Anterior cingulate cortex (tissue), 58 donors: Measurements from ENCODE around the gene FBRSL1.

ENCODE experiments used
- DNase-seq, 58 donors: peaks; one replicate each; lab custom pipeline; 2025; lab: John Stamatoyannopoulos, UW

Gene FBRSL1

DNA sequence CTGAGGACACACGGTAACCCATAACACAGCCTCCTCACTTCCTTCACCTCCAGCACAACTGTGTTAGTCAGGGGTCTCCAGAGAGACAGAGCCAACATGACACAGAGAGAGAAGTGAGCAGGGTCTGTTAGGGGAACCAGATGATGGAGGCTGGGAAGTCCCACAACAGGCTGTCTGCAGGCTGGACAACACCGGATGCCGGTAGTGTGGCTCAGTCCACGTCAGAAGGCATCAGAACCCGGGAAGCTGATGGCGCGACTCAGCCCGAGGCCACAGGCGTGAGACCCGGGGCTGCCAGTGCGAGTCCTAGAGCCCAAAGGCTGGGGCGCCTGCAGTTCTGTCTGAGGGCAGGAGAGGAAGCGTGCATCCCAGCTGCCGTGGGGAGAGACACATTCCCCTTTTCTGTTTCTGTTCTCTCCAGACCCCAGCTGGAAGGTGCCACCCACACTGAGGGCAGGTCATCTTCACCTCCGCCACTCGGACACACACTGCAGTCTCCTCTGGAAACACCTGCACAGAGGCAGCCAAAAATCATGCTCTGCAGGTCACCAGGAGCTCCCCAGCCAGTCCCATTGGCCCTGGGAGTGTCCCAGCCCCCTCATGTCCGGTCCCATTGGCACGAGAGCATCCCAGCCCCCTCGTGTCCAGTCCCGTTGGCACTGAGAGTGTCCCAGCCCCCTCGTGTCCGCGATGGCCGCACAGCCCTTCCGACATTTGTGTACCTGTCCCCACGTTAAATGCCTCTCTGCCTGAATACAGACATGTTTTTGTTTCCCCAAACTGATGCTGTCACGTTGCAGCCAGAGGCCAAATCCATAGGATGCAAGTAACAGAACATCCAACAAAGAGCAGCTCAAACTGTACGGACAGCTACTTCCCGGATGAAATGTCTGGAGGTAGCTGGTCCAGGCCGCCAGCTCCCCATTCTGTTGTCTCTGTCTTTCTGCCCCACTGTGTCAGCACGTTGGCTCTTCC lies 7.9 kb upstream of the FBRSL1 start:
- no peak for DNase-seq

DNA sequence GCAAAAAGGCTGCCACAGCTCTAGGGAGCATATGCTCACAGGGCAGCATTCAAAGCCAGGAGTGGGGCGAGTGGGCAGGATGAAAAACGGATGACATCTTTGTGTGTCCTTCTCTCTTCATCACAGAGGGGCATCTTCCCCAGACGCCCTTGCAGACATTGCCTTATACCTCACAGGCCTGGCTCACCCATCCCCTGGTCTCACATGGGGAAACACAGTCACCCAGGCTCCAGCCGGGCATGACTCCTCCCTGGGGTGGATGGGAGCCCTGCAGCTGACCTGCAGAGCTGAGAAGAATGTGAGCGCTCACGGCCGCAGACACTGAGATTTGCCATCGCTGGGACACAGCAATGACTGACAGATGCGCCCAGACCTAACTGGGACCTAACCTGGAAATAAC lies 7.2 kb upstream of the FBRSL1 start:
- no peak for DNase-seq

DNA sequence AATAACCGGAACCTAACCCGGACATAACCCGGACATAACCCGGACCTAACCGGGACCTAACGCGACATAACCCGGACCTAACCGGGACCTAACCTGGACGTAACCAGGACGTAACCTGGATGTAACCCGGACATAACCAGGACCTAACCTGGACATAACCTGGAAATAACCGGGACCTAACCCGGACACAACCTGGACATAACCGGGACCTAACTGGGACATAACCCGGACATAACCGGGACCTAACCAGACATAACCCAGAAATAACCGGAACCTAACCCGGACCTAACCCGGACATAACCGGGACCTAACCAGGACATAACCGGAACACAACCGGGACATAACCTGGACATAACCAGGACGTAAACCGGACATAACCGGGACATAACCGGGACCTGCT lies 6.7 kb upstream of the FBRSL1 start:
- DNase-seq: no peak

DNA sequence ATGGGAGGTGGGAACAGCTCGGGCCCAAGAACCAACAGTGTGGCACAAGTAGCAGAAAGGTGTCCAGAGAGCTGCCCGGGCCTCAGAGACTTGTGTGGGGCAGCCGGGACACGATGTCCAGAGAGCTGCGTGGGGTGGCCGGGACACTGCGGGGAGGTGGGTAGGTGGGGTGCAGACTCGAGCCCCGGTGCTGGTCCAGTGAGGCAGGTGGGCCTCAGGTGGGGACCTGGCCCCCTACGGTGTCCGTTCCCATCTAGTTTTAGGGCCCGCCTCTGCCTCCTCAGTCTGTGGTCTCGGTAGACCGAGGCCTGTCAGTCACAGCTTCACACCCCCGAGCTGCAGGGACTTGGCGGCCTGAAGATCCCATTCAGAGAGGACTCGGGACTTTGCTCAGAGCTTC lies 6.3 kb upstream of the FBRSL1 start:
- no peak for DNase-seq

DNA sequence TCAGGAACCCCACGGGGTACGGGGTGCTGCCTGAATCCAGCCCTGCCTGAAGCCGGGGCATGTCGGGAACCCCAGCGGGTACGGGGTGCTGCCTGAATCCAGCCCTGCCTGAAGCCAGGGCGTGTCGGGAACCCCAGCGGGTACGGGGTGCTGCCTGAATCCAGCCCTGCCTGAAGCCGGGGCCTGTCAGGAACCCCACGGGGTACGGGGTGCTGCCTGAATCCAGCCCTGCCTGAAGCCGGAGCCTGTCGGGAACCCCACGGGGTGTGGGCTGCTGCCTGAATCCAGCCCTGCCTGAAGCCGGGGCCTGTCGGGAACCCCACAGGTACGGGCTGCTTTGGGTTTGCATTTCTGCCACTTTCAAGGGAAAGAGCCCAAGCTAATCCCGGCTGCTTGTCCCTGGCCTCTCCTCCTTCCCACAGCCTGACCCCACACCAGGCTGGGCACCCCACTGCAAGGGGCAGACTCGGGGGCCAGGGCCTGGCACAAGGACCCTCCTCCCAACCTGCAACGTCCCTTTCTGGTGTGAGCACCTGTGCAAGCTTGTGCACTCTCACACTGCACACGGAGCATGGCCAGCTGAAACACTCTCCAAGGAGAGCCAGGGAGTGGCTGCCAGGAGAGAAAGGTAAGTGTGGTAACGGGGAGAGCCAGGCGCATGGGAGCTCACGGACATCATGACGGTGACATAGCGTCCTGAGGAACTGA lies 5.6 kb upstream of the FBRSL1 start:
- no peak for DNase-seq

DNA sequence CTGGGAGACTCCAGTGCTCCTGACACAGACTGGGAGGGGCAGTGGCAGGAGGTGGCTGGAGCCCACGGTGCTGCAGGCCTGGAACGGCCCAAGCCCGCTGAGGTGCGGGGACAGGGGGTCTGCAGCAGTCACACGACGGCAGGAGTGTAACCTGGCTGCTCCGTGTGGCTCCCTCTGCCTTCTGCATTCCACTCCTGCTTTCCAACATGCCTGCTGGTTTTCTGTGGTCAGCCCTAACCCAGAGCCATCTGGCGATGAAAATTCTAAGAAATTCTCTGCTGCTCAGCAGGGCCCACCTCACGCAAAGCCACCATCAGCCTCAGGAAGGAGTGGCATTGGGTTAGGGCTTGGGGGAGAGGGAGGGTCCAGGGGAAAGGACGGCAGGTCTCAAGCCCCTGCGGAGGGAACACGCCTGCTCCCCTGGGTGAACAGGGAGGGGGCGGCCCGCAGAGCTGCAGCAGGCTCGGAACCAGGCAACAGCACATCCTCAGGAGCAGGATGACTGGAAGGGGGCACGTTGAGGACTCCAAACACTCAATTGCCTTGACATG lies 5.0 kb upstream of the FBRSL1 start:
- no peak for DNase-seq

DNA sequence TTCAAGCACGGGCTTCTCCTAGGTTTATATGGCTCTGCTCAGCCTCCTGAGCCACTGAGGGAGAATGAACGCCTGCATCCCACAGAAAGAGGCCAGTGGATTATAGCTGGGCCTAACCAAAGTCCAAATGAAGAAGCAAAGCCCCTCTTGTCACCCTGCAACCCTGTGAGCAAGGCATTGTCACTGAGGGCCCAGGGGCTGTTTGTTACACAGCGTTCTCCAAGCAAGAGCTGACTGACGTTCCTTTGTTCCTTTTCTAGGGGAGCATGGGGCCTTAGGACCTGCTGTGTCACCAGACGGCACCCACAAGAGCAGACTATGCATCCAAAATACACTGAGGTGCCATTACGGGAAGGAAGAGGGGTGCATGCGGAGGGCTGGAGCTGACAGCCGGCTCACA lies 4.3 kb upstream of the FBRSL1 start:
- no peak for DNase-seq

DNA sequence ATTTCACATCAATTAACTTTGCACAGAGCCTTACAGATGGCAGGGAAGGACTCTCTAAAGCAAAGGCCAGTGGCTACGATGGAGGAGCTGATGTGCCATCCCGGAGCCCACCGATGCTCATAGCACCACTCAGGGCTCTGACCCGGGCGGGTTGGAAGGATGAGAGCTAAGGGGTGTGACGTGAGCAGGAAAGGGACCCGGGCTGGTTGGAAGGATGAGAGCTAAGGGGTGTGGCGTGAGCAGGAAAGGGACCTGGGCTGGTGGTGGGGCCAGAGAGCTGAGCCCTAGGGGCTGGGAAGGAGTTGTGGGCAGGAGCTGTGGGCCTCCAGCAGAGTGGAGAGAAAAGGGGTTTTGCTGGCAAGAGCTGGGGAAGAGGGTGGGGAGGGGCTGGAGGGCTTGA lies 3.8 kb upstream of the FBRSL1 start:
- no peak for DNase-seq

DNA sequence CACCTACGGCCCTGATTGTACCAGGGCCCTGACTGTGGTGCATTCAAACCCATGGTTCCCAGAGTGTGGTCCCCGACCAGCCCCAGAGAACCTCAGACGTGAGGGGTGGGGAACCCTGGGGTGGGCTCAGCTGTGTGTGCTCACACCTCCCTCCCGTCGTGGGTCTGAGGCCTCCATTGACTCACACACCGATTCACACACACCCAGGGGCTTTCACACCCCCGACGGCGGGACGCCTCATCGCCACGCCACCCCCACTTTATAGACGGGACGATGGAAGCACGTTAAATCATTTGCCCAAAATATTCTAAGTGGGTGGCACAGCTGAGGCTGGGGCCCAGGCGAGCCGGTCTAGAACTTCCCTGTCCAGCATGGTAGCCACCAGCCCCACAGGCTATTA lies 3.4 kb upstream of the FBRSL1 start:
- no peak for DNase-seq

DNA sequence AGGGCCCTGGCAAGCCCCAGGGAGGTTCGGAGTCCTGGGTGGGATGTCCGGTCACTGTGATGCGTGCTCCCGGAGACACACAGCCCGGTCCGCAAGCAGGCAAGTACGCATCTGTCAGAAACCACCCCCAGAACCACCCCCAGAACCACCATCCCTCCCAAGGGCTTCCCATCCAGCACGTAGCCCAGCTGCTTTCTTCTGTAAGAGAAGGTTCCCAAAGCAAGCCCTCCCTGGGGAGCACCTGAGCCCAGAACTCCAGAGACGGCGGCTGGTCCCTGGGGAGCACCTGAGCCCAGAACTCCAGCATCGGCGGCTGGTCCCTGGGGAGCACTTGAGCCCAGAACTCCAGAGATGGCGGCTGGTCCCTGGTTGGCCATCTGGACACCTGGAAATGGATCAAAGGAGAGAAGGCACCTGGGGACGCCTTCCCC lies 2.6 kb upstream of the FBRSL1 start:
- DNase-seq: no peak

DNA sequence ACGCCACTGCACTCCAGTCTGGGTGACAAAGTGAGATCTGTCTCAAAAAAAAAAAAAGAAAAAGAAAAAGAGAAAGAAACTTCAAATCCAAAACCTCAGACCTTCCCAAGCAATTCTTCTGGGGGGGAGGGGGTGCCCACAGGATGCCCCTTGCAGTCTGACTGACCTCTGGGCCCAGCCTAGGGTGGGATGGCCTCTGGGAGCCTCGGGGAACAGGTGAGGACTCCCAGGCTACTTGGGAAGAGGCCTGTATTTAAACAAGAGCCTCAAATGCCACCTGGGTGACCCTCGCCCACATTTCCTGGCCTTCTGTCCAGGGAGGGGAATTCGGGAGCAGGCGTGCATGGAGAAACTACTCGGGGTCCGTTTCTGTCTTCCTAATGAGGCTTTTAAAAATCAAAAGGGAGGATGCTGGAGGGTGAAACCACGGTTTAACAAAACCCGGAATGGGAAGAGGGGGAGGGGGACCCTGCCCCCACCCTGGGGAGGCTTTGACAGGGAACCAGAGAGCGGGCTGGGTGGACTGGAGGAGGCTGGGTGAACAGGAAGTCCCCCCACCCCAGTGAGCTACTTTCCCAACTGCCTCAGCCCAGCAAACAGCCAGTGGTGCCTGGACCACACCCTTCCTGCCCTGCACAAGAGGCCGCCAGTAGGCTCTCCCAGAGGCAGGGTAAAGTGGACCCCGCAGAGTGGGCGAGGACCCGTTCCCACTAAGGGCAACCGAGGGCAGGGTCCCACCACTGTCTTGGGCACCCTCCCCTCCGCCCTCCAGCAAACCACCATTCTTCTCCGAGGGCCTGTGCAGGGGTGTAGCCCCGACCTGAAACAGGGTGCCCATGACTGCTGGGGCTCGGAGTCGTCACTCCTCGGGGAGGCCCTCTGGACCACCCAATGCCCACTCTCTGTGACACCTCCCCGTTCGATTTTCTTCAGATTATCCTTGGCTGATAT lies 1.5 kb upstream of the FBRSL1 start:
- DNase-seq: no peak

DNA sequence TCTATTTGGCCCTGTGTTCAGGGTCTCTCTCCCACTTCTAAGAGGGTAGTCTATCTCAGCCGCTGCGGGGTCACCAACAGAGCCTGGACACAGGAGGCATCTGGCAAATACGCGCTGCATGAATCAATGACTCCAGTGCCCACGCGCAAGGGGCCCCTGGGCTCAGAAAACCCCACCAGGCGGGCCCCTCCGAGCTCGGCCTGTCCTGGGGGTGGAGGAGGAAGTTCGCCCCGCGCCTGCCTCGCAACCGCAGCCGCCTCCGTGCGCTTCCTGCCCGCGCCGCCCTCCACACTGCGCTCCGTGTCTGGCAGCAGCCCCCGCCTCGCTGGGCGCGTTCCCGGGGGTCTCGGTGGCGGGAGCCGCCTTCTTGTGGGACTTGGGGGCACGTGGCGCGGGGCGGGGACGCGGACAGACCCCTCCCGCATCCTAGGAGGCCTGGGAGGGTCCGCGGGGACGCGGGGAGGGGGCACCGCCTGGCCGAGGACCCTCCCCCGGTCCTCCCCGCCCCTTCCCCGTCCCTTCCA lies 811 bp upstream of the FBRSL1 start:
- peak in 2 of 58 donors; percentile 35 to 55 for DNase-seq

DNA sequence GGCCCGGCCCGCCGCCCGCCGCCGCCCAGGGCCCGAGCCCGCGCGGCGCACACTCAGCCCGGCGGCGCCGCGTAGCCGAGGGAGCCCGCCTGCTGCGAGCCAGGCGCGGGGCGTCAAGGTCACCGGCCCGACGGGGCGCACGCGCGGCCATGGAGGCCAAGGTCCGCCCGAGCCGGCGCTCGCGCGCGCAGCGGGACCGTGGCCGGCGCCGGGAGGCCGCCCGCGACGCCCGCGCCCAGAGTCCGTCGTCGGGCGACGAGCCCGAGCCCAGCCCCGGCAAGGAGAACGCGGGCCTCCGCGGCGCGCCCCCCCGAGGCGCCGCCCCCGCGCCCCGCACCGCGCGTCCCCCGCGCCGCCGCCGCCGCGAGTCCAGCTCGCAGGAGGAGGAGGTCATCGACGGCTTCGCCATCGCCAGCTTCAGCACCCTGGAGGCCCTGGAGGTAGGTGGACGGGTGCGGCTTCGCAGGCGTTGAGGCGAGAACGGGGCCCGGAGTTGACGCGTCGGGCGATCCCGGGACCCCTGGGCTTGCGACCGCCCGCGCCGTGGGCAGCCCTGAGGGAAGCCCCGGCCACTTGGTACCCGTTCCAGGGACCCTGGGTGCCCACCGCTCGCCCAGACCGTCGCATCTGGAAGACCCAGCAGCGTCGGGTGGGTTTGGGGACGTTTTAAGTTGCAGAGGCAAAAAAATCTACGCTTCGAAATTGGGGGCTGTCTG lies 629 bp downstream of the FBRSL1 start:
- no peak for DNase-seq

DNA sequence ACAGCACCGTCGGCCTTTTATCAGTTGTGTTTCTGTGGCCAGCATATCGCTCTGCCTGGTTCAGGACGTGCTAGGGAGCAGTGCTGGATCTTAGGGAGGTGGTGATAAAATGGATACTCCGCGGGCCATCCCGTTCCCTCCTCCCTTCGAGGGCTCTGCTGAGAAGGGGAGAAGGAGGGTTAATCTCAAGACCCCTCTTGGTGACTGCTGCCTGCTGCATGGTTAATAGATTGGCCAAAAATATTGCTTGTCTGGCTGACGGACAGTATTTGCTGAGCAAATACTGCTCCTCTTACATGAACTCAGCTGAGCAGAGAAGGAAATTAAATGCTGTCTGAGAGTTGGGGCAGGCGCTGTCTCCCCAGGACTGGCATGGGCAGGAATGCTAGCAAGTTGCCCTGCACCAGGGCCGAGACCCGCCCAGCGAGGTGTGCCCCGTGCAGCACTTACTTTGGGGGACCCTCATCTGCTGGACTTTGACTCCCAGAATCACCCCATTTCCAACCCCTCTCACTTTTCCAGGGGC lies 1.2 kb downstream of the FBRSL1 start:
- DNase-seq: no peak

DNA sequence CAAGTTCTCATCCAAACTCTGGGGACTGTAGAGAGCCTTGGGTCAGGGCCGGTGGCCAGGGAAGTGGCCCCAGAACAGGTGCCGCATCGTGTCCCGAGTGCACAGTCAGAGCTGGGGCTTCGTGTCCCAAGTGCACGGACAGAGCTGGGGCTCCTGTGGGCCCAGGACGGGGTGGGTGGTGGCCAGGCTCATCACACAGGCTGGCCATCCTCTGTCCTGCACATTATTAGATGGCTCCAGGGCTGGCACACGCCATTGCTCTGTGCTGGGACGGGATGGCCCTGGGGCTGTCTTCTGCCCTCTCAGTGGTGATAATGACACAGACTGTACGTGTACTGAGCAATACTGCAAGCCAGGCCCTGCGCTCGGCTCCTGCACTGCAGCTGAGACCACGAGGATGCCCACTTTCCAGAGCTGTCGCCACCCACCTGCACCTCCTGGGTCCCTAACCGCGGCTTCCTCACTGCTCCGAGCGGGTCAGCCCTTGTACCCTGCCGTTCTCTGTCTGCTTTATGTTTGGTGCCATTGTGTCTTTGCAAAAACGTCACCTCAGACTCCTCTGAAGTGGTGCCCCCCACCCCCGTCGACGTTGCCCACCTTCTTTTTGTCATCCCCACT lies 1.9 kb downstream of the FBRSL1 start:
- DNase-seq: no peak

DNA sequence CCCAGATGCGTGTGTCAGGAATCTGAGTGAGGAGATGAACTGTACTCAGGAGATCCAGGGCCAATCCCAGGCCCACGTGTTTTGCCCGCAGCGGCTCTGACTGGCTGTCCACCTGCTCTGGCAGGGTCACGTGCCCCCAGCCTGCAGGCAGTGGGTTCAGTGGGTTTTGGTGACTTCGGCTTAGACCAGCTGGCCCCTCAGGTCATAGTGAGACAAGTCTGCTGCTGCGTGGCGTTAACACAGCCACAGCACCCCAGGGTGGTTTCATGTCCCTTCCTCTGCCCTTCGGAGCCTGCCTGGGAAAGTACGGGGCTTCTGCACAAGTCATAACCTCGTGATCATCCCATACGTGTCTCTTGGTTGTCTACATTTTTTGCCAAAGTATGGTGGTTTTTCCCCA lies 2.6 kb downstream of the FBRSL1 start:
- no peak for DNase-seq

DNA sequence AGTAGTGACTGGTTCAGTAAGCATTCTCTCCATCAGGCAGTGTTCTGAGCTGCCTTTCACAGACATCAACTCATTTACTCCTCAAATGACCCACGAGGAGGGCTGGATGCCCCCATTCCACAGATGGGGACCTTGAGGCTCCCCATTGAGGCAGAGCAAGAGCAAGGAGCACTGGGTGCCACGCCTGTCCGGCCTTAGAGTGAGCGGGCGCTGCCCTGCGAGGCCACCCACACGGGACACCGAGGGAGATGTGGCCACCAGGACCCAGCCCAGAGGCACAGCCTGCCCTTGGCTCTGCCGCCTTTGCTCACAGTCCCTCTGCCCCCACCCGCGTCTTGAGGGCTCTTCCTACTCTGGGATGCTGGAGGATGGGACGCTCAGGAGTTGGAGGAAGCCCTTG lies 3.0 kb downstream of the FBRSL1 start:
- no peak for DNase-seq

DNA sequence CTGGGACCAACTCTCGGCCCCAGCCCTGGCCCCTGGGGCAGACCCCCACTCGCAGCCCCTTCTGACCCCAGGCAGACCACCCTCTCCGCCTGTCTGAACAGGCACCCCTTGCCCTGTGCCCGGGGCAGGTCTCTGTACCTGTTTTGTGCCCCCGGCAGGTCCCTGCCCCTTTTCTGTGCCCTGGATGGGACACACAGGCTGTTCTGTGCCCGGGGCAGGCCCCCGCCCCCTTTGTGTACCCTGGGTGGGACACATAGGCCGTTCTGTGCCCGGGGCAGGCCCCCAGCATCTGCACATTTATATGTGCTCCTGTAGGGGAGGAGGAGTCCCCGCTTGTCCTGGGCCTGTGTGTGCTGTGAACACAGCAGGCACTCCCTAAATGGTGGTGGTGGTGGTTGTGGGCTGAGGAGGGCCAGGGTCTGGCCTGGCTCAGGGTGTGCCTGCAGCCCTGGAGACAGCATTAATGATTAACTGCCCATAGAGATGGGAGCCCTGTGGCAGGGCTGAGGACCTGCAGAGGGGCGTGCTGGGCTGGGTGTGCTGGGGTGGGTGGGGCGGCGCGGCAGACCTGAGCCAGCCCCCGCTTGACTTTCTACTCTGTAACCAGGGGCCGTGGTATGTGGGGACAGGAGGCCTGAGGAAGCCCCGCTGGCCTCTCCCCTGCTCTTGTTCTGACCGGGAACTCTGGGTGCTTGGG lies 3.7 kb downstream of the FBRSL1 start:
- no peak for DNase-seq
